Spleen (tissue), 7 donors: ENCODE data around the gene DPYSL5.

Experiments
- POLR2A ChIP-seq, 3 donors: fragments of 450-650 bp; IDR thresholded peaks; one replicate each; pipeline ENCODE4 v1.5.1; 2017; ENCODE audit warnings: antibody characterized with exemption in 3 of 3, mild to moderate bottlenecking in 1 of 3
- POLR2AphosphoS5 ChIP-seq, 3 donors: sonication (generic); formaldehyde crosslinking; IDR thresholded peaks; one replicate each; pipeline ENCODE4 v1.5.1; 2017; ENCODE audit warnings: antibody characterized with exemption in 3 of 3
- TF ChIP-seq, protein P1 (sequence below), 11 experiments: fragments of 200-600 bp in 7 of 11; fragments of 450-650 bp in 4 of 11; sonication (generic) in 4 of 11; IDR thresholded peaks in 8 of 11; conservative IDR thresholded peaks in 3 of 11; 1 replicate in 7 of 11; 2 replicates in 4 of 11; pipeline versions ENCODE4 v1.4.0 to v1.8.0; 2016 to 2021; ENCODE audit warnings: antibody characterized with exemption in 11 of 11, inconsistent platforms in 4 of 11, mild to moderate bottlenecking in 1 of 11
- donor health status: DM: no; HTN: no; CAD: no; lungs with moderate emphysema.
- donor health status: DM: no; HTN: no; CAD: no.
- donor health status: DM: no; HTN: no; CAD: no.

DNA sequence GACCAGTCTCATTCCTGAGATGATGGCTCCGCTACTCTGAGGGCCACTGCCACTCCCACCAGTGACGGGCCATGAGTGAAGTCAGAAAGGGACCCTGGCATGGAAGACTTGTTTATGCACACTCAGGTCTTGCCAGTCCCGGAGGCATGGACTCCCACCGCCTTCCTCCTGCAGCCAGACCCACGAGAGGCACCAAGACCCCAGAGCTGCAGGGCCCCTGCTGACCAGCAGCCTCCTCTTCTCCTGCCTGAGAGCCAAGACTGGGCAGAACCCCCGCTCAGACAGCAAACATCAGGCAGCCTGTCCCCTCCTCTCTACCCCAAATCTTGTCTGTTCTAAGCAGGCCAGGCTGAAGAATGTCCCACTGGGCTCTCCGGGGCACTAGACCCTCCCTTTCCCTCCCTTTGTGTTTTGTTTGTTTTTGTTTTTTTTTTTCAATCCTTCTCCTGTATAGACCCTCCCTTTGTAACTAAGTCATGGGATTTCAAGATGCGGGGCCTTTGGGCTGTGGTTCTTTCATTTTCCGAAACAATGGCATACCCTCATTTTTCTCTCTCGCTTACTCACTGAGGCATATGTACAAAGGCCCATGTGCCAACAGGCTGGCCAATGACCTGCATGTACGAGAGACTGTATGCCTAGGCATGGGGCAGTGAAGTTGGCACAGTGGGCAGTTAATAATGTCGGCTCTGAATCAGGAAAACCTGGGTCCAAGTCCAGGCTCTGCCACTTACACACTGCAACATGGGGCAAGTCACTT, 98.2 kb downstream of the DPYSL5 start:
- TF ChIP-seq POLR2AphosphoS5 (IDR thresholded peaks at IDR 0.05), result no peak
- TF ChIP-seq, protein P1, sequence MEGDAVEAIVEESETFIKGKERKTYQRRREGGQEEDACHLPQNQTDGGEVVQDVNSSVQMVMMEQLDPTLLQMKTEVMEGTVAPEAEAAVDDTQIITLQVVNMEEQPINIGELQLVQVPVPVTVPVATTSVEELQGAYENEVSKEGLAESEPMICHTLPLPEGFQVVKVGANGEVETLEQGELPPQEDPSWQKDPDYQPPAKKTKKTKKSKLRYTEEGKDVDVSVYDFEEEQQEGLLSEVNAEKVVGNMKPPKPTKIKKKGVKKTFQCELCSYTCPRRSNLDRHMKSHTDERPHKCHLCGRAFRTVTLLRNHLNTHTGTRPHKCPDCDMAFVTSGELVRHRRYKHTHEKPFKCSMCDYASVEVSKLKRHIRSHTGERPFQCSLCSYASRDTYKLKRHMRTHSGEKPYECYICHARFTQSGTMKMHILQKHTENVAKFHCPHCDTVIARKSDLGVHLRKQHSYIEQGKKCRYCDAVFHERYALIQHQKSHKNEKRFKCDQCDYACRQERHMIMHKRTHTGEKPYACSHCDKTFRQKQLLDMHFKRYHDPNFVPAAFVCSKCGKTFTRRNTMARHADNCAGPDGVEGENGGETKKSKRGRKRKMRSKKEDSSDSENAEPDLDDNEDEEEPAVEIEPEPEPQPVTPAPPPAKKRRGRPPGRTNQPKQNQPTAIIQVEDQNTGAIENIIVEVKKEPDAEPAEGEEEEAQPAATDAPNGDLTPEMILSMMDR (IDR thresholded peaks at IDR 0.05 in 8 of 11, conservative IDR thresholded peaks at IDR 0.05 in 3 of 11), result no peak
- TF ChIP-seq POLR2A (IDR thresholded peaks at IDR 0.05), result no peak
